GM18499 (cell line): ENCODE measurements around the gene SND1.
A peak's percentile ranks its signal among the peaks of the same experiment; 100 is the strongest.
"Not testable (repeated sequence)": the region's sequence is repeated elsewhere in the genome, so short reads cannot be mapped to it uniquely, and the experiment has no call there.

ENCODE experiments used
- ATAC-seq: cut with Tn5 transposase; IDR thresholded peaks from one replicate; pipeline ENCODE4 v1.9.1; 2021; ENCODE audit warnings: moderate number of reproducible peaks; ENCODE audit not compliant: insufficient read depth, unreplicated experiment

SND1 gene

DNA sequence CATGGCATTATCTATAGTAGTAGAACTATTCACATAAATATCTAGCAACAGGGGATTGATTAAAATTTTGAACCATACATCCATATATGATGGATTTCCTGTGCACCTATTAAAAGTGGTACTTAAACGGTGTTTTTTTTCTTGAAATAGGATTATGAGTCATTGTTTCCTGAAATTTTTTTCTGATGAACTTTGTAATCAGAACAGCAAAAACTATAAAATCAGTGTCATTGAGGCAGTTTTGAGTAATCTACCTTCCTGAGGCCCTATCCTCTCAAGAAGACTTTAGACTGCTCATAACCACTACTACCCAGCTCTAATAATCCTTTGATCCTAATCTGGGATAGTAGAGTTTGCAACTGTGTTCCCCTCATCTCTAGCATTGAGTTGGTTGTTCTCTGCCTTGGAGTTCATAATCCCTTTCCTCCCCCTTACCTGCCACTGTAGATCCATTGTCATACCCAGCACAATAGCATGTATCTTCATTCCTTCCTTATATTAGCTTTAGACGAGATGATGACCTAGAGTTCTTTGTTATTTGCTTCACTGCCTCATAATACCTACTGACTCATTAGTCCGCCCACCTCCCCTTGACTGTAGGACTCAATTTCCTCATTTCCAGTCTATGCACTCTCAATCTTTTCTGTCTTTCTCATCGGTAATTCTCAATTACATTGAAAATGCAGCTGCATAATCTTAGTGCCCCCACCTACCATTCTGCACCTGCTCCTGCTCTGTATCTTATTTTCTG is 245.9 kb downstream of the SND1 start:
- ATAC-seq, result no peak

DNA sequence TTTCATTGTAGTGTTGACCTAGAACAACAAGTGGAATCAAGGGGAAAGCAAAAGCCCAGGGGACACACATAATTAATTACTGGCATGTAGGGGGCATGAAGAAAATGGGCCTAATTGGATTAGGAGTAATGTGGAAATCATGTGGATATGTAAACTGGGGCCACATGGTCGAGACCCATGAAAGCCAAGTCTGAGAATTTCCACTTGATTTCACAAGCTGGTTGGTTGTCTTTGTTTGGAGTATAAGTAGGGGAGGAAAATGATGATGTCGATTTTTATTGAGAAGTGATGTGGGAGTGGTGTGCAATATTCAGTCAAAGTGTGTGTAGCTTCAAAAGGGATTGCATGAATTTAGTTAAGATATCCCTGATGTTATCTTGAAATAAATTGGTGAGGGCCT is 247.4 kb downstream of the SND1 start:
- ATAC-seq, result no peak

DNA sequence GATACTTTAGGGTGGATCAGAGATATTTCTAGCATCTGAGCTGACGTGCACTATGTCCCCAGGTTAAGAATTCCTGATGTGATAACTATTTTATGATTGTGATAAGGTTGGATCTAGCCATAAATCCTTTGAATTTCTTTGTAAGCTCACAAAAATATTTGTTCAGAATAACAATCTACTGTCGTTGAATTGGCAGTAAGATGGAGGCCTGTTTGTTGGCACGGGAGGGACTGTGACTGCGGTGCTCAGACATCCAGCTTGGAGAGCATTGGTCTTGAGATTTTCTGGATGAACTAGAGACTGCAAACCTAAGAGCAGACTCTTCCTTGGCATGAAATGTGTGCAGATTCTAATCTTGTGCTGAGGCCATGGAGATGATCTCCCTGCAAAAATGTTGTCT is 248.1 kb downstream of the SND1 start:
- ATAC-seq, result no peak

DNA sequence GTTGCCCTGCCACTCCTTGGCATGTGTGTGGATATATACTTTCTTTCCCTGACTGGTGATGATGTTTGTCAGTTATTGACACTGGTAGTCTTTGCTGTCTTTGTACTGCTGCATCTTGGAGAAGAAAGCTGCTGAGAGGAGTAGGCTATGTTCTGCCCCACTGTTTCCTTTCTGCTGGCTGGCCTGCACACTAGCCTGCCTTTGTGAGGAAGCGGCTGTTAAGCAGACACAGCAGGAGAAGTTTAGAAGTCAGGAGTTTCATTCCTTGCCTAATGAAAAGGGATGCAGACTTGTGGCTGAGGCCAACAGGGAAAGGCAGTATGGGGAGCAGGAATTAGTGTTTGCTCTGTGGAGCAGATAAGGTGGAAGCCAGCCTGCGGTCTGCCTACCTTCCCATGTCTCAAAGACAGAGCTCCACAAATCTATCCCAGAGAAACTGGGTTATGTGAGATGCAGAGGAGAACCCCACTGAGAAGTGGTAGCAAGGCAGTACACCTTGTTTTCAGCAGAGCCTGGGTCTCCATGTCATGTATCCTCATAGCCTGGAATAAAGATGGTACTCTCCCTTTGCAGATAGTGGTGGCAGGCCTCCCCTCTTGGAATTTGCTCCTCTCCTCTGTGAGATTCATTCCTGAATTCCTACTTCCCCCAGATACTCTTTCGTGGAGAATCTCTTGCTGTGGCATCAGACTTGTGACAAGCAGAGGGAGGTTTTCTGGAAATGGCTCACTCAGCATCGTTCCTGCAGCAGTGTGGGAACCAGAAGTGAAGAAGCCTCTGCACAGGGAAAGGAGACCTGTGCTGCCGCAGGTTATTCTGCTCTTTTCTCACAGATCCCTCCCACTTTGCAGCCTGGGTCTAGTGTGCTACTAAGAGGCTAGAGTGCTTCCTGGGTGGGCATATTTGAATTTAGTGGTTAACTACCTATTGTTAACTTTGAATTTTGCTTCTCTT is 249.0 kb downstream of the SND1 start:
- ATAC-seq, result no peak

DNA sequence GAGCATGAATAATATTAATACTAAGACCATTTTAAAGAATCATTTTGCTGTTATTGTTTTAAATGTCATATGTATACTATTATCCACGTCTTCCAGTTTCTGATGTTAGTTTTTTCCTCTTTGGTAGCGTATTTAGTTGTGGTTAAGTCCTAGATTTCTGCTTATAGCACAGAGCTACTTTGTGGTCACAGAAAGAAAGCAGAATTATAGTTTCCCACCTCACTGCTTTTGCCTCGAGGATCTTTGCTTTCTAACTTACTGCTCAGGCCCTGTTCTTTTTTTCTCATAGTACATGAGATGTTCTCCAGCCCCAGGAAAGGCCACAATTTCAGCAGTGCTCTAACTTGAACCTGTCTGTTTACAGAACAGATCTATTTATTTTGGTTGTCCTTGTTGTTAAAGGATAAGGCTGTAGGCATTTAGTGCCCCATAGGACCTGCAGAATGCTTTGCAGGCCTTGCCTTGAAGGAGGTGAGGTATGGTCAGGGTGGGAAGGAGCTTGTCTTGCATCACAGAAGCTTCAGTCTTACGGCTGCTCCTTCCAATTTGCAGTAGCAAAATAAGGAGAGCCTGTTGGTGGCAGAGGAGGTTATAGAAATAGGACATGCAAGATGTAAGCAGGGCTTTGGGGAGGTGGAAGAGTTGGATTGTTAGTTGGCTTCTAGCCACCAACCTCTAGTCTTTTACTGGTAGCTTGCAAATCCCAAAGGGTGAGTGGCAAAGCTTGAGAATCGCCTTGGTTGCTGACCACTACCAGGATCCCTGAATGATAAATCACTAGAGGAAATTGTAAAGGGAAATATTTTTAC is 250.1 kb downstream of the SND1 start:
- ATAC-seq, result no peak

DNA sequence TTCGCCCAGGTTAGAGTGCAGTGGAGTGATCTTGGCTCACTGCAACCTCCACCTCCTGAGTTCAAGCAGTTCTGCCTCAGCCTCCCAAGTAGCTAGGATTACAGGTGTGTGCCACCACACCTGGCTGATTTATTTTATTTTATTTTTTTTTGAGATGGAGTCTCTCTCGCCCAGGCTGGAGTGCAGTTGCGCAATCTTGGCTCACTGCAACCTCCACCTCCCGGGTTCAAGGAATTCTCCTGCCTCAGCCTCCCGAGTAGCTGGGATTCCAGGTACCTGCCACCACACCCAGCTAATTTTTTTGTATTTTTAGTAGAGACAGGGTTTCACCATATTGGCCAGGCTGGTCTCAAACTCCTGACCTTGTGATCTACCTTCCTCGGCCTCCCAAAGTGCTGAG is 250.8 kb downstream of the SND1 start:
- not testable (repeated sequence) for ATAC-seq

DNA sequence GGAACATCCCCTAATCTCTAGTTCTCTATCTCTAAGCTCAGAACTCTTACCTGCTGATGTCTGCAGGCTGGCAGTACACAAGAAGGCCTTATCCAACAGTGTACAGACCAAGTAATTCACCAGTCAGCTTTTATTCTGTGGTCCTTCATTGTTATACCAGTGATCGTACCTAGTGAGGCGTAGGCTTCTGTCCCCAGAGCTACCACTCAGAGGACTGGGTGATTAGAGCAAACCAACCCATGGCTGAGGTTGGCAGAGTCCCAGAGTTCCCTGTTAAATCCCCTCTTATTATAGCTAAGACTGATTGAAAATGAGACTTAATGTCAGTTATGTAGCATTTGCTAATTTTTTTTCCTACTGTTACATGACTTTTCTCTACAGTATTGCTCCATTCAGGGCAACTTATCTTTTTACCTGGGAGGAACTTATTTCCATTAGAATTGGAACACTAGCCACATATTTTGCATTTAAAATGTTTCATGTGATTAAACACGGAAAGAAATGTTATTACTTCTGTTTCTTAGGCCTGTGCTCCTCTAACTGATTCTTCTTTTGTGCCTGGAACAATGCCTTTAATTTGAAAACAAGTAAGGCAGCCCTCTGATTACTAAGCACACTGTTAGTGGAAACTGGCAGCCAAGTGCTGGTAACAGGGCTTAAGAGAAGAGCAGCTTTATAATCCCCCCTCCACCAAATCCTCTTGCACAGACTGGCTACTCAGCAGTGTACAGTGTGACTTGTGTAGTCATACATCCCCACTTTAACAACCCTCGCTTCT is 252.1 kb downstream of the SND1 start:
- no peak for ATAC-seq

DNA sequence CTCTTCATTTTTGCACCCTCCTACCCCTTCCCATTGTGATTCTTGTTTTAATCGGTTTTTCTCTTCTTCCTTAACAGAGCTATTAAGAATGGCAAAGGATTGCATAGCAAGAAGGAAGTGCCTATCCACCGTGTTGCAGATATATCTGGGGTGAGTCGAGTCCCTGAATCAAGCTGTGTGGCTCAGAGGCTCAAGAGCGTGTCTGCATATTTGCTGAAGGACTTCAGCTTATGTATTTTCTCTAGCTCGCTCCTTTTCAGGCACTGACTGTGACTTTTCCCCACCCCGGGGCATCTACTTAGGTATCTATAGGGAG is 252.6 kb downstream of the SND1 start:
- no peak for ATAC-seq

DNA sequence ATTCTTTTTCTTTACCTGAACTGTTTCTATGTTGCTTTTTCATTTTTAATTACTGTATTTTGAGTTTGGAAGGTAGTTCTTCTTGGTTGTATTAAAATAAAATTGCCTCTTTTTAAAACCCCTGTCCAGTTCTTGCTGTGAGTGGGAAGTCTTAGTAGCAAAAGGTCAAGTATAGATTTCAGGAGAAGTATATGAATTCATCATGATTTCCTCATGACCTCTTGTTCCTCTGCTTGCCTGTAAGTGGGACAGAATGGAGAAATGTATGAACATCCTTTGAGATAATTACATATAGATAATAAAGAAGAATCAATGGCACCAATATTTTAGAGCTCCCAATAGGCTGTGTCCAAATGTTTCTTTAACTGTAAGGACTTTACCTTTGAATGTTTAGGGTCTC is 253.0 kb downstream of the SND1 start:
- no peak for ATAC-seq

DNA sequence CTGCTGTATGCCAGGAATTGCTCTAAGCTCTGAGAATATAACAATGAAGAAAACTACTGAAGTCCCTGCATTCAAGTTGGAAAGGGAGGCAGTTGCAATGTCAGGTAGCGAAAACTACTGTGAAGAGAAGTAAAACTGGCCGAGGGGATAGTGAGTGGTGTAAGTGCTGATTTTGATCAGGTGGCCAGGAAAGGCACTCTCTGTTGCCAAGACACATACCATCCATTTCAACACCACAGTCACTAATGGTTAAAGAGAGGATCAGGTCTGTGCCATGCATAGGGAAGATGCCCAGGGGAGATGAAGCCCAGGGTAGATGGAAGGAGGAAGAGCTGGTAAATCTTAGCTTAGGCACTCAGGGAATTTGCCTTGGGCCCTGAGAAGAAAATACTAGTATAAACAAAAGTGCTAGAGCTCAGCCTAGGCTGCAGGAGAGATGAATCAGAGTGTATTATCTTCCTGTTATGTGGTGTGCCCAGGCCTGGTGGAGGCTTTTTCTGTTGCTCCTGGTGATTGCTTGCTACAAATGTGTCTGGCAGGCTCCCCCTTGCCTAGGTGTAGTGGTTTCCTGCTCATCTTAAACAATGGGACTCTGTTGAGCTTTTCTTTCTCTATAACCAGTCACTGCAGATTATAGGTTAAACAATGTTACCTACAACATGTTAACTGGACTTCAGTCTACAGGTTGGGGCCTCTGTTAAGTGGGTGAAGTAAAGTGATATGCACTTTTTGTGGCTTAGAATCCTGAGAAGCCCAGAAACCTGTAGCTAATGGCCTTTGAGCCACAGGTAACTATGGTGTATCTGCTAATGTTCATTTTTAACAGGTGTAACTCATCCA is 253.7 kb downstream of the SND1 start:
- no peak for ATAC-seq

DNA sequence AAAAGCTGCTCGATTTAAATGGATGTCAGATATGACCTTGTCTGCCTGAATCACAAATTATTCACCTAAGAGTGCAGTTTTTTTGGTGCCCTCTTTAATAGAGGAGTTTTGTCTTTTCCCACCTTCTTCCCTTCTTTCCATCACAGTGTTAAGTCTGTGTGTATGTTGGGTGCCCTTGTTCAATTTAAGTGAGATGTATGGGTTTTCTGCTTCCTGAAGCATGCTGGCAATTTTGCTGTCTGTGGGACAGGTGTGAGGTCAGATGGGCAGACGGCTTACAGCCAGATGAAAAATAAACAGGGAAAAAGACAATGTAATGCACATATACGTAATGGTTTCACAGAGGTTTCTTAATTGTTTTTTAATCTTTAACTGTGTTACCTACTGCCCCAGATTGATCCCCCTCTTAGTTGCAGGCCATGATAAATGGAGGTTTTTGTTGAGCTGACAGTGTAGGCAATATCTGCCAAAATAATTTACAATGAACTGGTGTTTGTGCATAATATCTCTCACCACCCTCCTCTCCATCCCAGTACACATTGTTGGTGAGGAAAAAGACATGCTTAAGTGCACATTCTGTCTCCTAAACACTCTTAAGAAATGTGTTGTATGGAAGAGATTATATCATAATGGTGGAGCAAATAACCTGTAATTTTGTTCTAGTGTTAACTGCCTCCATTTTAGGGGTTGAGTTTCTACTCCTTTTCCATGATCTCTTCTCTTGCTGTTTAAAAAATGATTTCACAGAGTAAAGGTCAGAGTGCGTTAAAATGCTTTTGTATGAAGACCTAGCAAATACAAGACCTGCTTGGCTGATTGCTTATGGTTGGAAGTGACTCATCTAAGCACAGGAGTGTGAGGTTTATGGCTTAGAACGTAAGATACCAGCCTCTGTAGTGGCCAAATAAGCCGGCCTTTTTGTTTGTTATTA is 255.4 kb downstream of the SND1 start:
- ATAC-seq, result no peak

DNA sequence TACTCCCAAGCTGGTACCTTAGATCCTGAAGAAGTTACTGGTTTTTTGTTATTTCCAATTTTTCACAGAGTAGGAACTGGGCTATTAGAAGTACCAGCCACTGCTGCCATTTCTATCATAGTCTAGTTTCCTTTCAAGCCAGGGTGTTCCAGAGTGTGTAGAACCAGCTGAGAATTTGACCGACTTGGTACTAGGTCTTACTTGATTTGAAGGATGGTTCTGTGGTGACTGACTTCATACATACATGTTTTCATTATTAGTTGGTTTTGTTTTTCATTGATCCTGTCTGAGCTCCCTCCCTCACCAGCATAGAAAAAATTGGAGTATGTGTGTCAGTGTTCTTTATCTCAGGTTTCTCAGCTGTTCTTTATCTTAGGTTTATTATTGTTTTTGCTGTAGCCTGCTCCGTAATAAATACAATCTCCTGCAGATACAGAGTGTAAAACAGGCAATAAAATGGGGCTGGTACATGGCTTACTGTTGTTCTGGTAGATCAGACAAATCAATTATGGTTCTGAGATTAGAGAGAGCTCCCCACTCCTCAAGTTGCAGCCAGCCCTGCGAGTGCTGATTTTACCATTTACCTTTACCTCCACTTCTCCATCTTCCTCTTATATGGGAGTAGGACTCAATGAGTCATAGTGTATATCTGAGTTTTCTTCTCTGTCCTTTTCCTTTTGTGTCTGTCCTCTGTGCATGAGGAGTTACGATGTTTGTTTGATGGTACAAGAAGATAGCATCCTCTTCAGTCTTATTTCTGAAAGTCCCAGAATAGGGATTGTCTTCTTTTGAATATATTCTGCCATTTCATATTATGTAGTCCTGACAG is 256.6 kb downstream of the SND1 start:
- ATAC-seq, result no peak

DNA sequence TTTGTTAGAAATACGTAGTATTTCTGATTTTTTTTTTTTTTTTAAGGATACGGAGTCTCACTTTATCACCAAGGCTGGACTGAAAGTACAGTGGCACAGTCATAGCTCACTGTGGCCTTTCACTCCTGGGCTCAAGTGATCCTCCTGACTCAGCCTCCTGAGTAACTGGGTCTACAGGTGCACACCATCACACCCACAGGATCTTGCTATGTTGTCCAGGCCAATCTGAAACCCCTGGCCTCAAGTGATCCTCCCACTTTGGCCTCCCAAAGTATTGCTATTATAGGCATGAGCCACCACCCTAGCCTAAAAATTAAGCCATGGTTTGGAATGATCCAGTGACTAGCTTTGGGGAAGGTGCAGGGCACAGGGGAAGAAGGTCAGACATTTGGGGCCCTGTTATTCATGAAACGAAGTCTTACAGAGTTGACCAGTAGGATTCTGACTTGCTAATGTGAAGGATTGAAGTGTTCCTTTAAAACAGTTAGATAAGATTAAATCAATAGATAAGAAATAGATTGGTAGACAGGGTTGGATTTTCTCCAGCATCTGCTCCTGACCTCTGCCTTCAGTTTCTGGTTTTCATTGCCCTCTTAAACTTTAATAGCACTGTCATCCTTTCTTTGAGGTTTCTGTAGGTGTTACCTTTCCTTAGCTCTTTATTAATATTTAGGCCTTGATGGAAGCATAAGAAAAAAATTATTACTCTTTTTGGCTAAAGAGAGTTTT is 257.6 kb downstream of the SND1 start:
- no peak for ATAC-seq

DNA sequence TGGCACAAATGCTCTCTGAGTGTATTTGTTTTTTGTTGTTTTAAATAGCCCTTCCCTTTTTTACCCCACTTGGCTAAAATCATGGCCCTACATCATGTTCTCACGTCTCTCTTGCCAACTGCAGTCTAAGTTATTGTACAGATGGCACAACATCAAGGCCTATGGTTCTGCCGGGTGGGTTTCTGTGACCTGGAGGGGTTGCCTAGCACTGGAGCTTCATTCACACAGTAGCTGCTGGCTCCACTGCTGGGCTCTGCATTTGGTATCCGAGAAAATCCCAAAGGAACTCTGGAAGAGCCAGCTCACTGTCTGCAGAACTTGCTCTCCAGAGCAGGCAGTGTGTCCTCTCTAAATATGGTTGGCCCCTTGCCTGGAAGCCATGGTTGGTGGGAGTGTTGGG is 258.7 kb downstream of the SND1 start:
- ATAC-seq, result no peak

DNA sequence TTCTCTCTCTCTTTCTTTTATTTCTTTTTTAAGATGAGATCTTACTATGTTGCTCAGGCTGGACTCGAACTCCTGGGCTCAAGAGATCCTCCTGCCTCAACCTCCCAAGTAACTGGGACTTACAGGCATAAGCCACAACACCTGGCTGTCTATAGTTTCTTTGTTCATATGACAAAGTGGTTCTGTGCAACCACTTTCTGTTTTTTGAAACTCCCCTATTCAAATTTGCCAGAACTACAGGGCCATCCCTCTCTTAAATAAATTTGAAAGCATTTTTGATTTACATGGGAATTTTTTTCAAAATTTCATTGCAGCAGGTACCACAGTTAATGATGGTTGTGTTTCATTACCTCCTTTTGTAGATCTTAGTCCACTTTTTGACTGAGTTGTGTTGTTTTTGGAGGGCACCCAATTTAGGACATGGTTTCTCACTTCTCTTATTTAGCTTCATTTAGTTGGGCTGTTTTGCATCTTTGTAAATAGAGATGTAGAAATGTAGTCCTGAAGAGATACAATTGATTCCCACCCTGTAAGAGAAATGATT is 260.0 kb downstream of the SND1 start:
- peak; percentile 81 for ATAC-seq

DNA sequence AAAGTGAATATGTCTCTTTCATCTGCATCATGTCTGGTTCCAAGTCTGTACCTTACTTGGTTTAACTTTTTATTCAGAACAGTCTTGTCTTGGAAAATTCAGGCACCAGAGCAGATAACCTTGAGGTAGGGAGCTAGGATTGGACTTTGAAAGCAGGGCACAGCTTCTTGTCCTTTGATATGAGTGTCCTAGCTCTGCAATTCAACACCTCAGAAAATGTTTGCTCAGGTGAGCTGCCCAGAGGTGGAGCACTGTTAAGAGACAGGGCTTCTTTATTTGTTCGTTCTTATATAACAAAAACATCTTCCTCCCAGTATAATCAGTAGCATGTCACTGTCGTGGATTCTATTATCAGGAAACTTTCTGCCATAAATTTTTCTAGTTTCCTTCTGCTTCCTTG is 260.9 kb downstream of the SND1 start:
- ATAC-seq, result no peak
